SJSA1 (cell line): ENCODE results near the gene NCBP2L. TPM values are rescaled to one million over a fixed set of nuclear protein-coding genes. Genes with fewer than 3 reads are reported as not detected.

Experiments used
- DNase-seq, 2 experiments: peaks; one replicate each; pipeline ENCODE4 v3.0.0-alpha.2; 2015 to 2020; ENCODE audit warnings: low spot score in 2 of 2, low read depth in 1 of 2
- H3K27ac ChIP-seq: fragments of 250-450 bp; sonication (Bioruptor Pico); 2 replicates; pipeline ENCODE4 v1.5.1; 2020; ENCODE audit warnings: mild to moderate bottlenecking, moderate library complexity
- H3K27me3 ChIP-seq: fragments of 250-450 bp; sonication (Bioruptor Pico); replicated peaks from 2 replicates; pipeline ENCODE4 v1.5.1; 2020; ENCODE audit warnings: mild to moderate bottlenecking, moderate library complexity
- H3K36me3 ChIP-seq: fragments of 250-450 bp; sonication (Bioruptor Pico); 2 replicates; pipeline ENCODE4 v1.5.1; 2020; ENCODE audit warnings: mild to moderate bottlenecking
- H3K4me1 ChIP-seq: fragments of 250-450 bp; sonication (Bioruptor Pico); replicated peaks from 2 replicates; pipeline ENCODE4 v1.6.1; 2021; ENCODE audit warnings: mild to moderate bottlenecking
- H3K4me3 ChIP-seq: fragments of 250-450 bp; sonication (Bioruptor Pico); 2 replicates; pipeline ENCODE4 v1.5.1; 2020; ENCODE audit warnings: mild to moderate bottlenecking
- H3K9me3 ChIP-seq: fragments of 250-450 bp; sonication (Bioruptor Pico); replicated peaks from 2 replicates; pipeline ENCODE4 v1.5.1; 2020; ENCODE audit warnings: mild to moderate bottlenecking
- total RNA-seq: library from RNA; depleted of rRNA; stranded (reverse); fragments of >200 nt; shearing (Covaris generic); gene quantifications from 2 replicates; pipeline ENCODE4 v1.2.3, GENCODE V29; 2014

NCBP2L gene
- total RNA-seq, 1 experiment from 2014 or later = not detected

- Histone ChIP-seq H3K4me1 (peaks cover 16% of the 10 kb centered on the region), H3K4me3 (no peak overlapping the region), H3K27ac (no peak overlapping the region), H3K36me3 (no peaks in the 10 kb centered on the region), H3K27me3 (no peaks in the 10 kb centered on the region), H3K9me3 (no peaks in the 10 kb centered on the region)
- no peak for DNase-seq
These were observed 34.8 kb upstream of the NCBP2L start for GRCh38 chrX:107742700-107743191.

- Histone ChIP-seq H3K27me3 (no peaks in the 10 kb centered on the region), H3K27ac (no peak overlapping the region), H3K4me3 (no peak overlapping the region), H3K36me3 (no peaks in the 10 kb centered on the region), H3K4me1 (peaks cover 19% of the 10 kb centered on the region), H3K9me3 (no peaks in the 10 kb centered on the region)
- DNase-seq = no peak
These were observed 33.5 kb upstream of the NCBP2L start for GRCh38 chrX:107743995-107744394.

GRCh38 chrX:107744868-107745267 lies 32.7 kb upstream of the NCBP2L start:
- no peak for DNase-seq
- no peak overlapping the region for H3K4me3 ChIP-seq
- H3K27me3 ChIP-seq = no peaks in the 10 kb centered on the region
- no peak overlapping the region for H3K27ac ChIP-seq
- no peaks in the 10 kb centered on the region for H3K9me3 ChIP-seq
- H3K36me3 ChIP-seq = no peaks in the 10 kb centered on the region
- H3K4me1 ChIP-seq = peaks cover 19% of the 10 kb centered on the region

GRCh38 chrX:107747596-107748161 lies 29.9 kb upstream of the NCBP2L start:
- H3K27me3 ChIP-seq = no peaks in the 10 kb centered on the region
- H3K4me3 ChIP-seq = no peak overlapping the region
- H3K4me1 ChIP-seq = peaks cover 15% of the 10 kb centered on the region
- no peaks in the 10 kb centered on the region for H3K36me3 ChIP-seq
- H3K27ac ChIP-seq = no peak overlapping the region
- no peaks in the 10 kb centered on the region for H3K9me3 ChIP-seq
- peak in 1 of 2 experiments; percentile 35 for DNase-seq

- no peak for DNase-seq
- Histone ChIP-seq H3K9me3 (no peaks in the 10 kb centered on the region), H3K4me3 (no peak overlapping the region), H3K27ac (no peak overlapping the region), H3K36me3 (no peaks in the 10 kb centered on the region), H3K4me1 (peaks cover 9% of the 10 kb centered on the region), H3K27me3 (no peaks in the 10 kb centered on the region)
These were observed 29.0 kb upstream of the NCBP2L start for GRCh38 chrX:107748506-107748905.

GRCh38 chrX:107750263-107750662 lies 27.3 kb upstream of the NCBP2L start:
- no peaks in the 10 kb centered on the region for H3K27me3 ChIP-seq
- H3K36me3 ChIP-seq = no peaks in the 10 kb centered on the region
- peaks cover 9% of the 10 kb centered on the region for H3K4me1 ChIP-seq
- H3K4me3 ChIP-seq = no peak overlapping the region
- H3K27ac ChIP-seq = no peak overlapping the region
- no peaks in the 10 kb centered on the region for H3K9me3 ChIP-seq
- DNase-seq = no peak

GRCh38 chrX:107750861-107751445 lies 26.6 kb upstream of the NCBP2L start:
- Histone ChIP-seq H3K4me1 (peaks cover 9% of the 10 kb centered on the region), H3K9me3 (no peaks in the 10 kb centered on the region), H3K27ac (no peak overlapping the region), H3K4me3 (no peak overlapping the region), H3K36me3 (no peaks in the 10 kb centered on the region), H3K27me3 (no peaks in the 10 kb centered on the region)
- no peak for DNase-seq

GRCh38 chrX:107752043-107752442 lies 25.5 kb upstream of the NCBP2L start:
- DNase-seq = no peak
- H3K9me3 ChIP-seq = no peaks in the 10 kb centered on the region
- H3K4me1 ChIP-seq = peaks cover 9% of the 10 kb centered on the region
- H3K36me3 ChIP-seq = no peaks in the 10 kb centered on the region
- H3K27ac ChIP-seq = no peak overlapping the region
- no peak overlapping the region for H3K4me3 ChIP-seq
- no peaks in the 10 kb centered on the region for H3K27me3 ChIP-seq

GRCh38 chrX:107752714-107753113 lies 24.8 kb upstream of the NCBP2L start:
- Histone ChIP-seq H3K36me3 (no peaks in the 10 kb centered on the region), H3K4me3 (no peak overlapping the region), H3K27ac (no peak overlapping the region), H3K27me3 (no peaks in the 10 kb centered on the region), H3K9me3 (no peaks in the 10 kb centered on the region), H3K4me1 (peaks cover 3% of the 10 kb centered on the region)
- DNase-seq = no peak

- Histone ChIP-seq H3K9me3 (no peaks in the 10 kb centered on the region), H3K27me3 (no peaks in the 10 kb centered on the region), H3K4me1 (no peaks in the 10 kb centered on the region), H3K4me3 (no peak overlapping the region), H3K27ac (no peak overlapping the region), H3K36me3 (no peaks in the 10 kb centered on the region)
- no peak for DNase-seq
These were observed 24.3 kb upstream of the NCBP2L start for GRCh38 chrX:107753187-107753586.

GRCh38 chrX:107755721-107756120 lies 21.8 kb upstream of the NCBP2L start:
- no peaks in the 10 kb centered on the region for H3K4me1 ChIP-seq
- no peaks in the 10 kb centered on the region for H3K27me3 ChIP-seq
- H3K9me3 ChIP-seq = no peaks in the 10 kb centered on the region
- no peaks in the 10 kb centered on the region for H3K36me3 ChIP-seq
- H3K4me3 ChIP-seq = no peak overlapping the region
- H3K27ac ChIP-seq = no peak overlapping the region
- no peak for DNase-seq

- Histone ChIP-seq H3K4me1 (no peaks in the 10 kb centered on the region), H3K27ac (no peak overlapping the region), H3K27me3 (no peaks in the 10 kb centered on the region), H3K9me3 (no peaks in the 10 kb centered on the region), H3K36me3 (no peaks in the 10 kb centered on the region), H3K4me3 (no peak overlapping the region)
- no peak for DNase-seq
These were observed 19.2 kb upstream of the NCBP2L start for GRCh38 chrX:107758231-107758766.

GRCh38 chrX:107760304-107761077 lies 17.0 kb upstream of the NCBP2L start:
- no peak for DNase-seq
- Histone ChIP-seq H3K36me3 (no peaks in the 10 kb centered on the region), H3K9me3 (no peaks in the 10 kb centered on the region), H3K4me3 (no peak overlapping the region), H3K4me1 (no peaks in the 10 kb centered on the region), H3K27ac (no peak overlapping the region), H3K27me3 (no peaks in the 10 kb centered on the region)

GRCh38 chrX:107763647-107764046 lies 13.9 kb upstream of the NCBP2L start:
- Histone ChIP-seq H3K27ac (no peak overlapping the region), H3K36me3 (no peaks in the 10 kb centered on the region), H3K27me3 (no peaks in the 10 kb centered on the region), H3K9me3 (no peaks in the 10 kb centered on the region), H3K4me1 (no peaks in the 10 kb centered on the region), H3K4me3 (no peak overlapping the region)
- no peak for DNase-seq
